NCI-H526 (cell line): ENCODE data around the gene PRSS38.
A peak's percentile ranks its signal among the peaks of the same experiment; 100 is the strongest.

Experiments
- DNase-seq, 2 experiments: peaks; one replicate each; lab custom pipeline; 2025; lab: John Stamatoyannopoulos, UW

Gene PRSS38

GRCh38 chr1:227779021-227779441 is 36.4 kb upstream of the PRSS38 start:
- no peak for DNase-seq

- no peak for DNase-seq
Measured at GRCh38 chr1:227779685-227780084, 35.8 kb upstream of the PRSS38 start.

GRCh38 chr1:227780101-227781044 is 35.1 kb upstream of the PRSS38 start:
- no peak for DNase-seq

- DNase-seq = no peak
Measured at GRCh38 chr1:227781314-227781930, 34.1 kb upstream of the PRSS38 start.

- no peak for DNase-seq
Measured at GRCh38 chr1:227782226-227782625, 33.2 kb upstream of the PRSS38 start.

- no peak for DNase-seq
Measured at GRCh38 chr1:227785094-227785804, 30.2 kb upstream of the PRSS38 start.

- no peak for DNase-seq
Measured at GRCh38 chr1:227785805-227786671, 29.4 kb upstream of the PRSS38 start.

GRCh38 chr1:227786673-227787512 is 28.6 kb upstream of the PRSS38 start:
- DNase-seq = no peak

- peak; percentile 74 to 93 for DNase-seq
Measured at GRCh38 chr1:227787513-227788270, 27.8 kb upstream of the PRSS38 start.

GRCh38 chr1:227788271-227789083 is 27.0 kb upstream of the PRSS38 start:
- DNase-seq = peak; percentile 20 to 73

- DNase-seq = no peak
Measured at GRCh38 chr1:227789084-227790033, 26.1 kb upstream of the PRSS38 start.

- no peak for DNase-seq
Measured at GRCh38 chr1:227790034-227790400, 25.5 kb upstream of the PRSS38 start.

GRCh38 chr1:227790868-227791267 is 24.6 kb upstream of the PRSS38 start:
- DNase-seq = no peak

GRCh38 chr1:227791425-227792143 is 23.9 kb upstream of the PRSS38 start:
- no peak for DNase-seq

GRCh38 chr1:227792216-227793078 is 23.0 kb upstream of the PRSS38 start:
- DNase-seq = no peak
